Adipocyte (in vitro differentiated cells): ENCODE results near the gene IRF8.
"Not testable (repeated sequence)": the region's sequence is repeated elsewhere in the genome, so short reads cannot be mapped to it uniquely, and the experiment has no call there.

Experiments used
- DNase-seq: peaks from one replicate; pipeline ENCODE4 v3.0.0-alpha.2; 2015; ENCODE audit warnings: low read depth
- H3K27me3 ChIP-seq: replicated peaks from 2 replicates; pipeline ENCODE4 v1.7.0; 2013; ENCODE audit warnings: mild to moderate bottlenecking, low read length, moderate library complexity; ENCODE audit not compliant: control insufficient read depth, insufficient read depth
- H3K36me3 ChIP-seq: 2 replicates; pipeline ENCODE4 v1.7.0; 2013; ENCODE audit warnings: low read length, mild to moderate bottlenecking, moderate library complexity; ENCODE audit not compliant: control insufficient read depth, insufficient read depth, severe bottlenecking
- H3K4me1 ChIP-seq: 2 replicates; pipeline ENCODE4 v1.7.0; 2013; ENCODE audit warnings: mild to moderate bottlenecking, low read length, moderate library complexity; ENCODE audit not compliant: control insufficient read depth, insufficient read depth
- H3K4me3 ChIP-seq: 2 replicates; pipeline ENCODE4 v1.7.0; 2013; ENCODE audit warnings: mild to moderate bottlenecking, low read length, moderate library complexity
- H3K9ac ChIP-seq: 2 replicates; pipeline ENCODE4 v1.7.0; 2013; ENCODE audit warnings: mild to moderate bottlenecking, low read length, moderate library complexity
- H3K9me3 ChIP-seq: 2 replicates; pipeline ENCODE4 v1.7.0; 2013; ENCODE audit warnings: mild to moderate bottlenecking, low read length, moderate library complexity; ENCODE audit not compliant: control insufficient read depth

The IRF8 gene, protein sequence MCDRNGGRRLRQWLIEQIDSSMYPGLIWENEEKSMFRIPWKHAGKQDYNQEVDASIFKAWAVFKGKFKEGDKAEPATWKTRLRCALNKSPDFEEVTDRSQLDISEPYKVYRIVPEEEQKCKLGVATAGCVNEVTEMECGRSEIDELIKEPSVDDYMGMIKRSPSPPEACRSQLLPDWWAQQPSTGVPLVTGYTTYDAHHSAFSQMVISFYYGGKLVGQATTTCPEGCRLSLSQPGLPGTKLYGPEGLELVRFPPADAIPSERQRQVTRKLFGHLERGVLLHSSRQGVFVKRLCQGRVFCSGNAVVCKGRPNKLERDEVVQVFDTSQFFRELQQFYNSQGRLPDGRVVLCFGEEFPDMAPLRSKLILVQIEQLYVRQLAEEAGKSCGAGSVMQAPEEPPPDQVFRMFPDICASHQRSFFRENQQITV

GRCh38 chr16:85898521-85899442 is at the start of gene IRF8:
Gene IRF8 (plus strand): TSS chr16:85899162. CDS start chr16:85903016, 3,854 bp downstream.
- H3K36me3 ChIP-seq = no peaks in the 10 kb centered on the region
- peak within 1 kb of the TSS; percentile 65 for H3K4me3 ChIP-seq
- peaks cover 95% of the 10 kb centered on the region for H3K27me3 ChIP-seq

DNA sequence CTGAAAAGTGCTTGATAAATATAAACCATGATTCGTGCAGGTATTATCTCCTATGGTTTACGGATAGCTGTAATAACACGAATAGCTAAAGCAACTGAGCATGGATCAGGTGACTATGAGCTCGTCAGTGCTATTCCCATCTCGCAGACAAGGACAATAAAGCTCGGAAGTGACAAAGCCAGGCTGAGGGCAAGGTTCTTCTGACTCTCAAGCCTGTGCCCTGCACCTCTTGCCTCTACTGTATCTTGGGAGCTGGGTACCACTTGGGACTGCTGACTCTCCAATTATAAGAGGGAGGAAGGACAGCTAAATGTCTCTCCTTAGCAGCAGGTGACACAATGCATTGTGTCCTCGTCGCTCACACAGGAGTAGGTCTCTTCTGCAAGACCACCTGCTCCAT is 49.6 kb upstream of the IRF8 start:
- Histone ChIP-seq H3K27me3 (peaks cover 56% of the 10 kb centered on the region), H3K4me3 (no peak overlapping the region), H3K4me1 (no peaks in the 10 kb centered on the region), H3K9me3 (no peaks in the 10 kb centered on the region), H3K9ac (no peak overlapping the region), H3K36me3 (no peaks in the 10 kb centered on the region)
- DNase-seq = no peak

More at GRCh38 chr16:85898521-85899442, at the start of gene IRF8:
- H3K9me3 ChIP-seq = no peaks in the 10 kb centered on the region
- H3K9ac ChIP-seq = no peak within 1 kb of the TSS
- DNase-seq = peak; percentile 29
- H3K4me1 ChIP-seq = peaks cover 9% of the 10 kb centered on the region

- Histone ChIP-seq H3K4me1 (no peaks in the 10 kb centered on the region), H3K36me3 (no peaks in the 10 kb centered on the region), H3K9me3 (peaks cover 8% of the 10 kb centered on the region), H3K4me3 (no peak overlapping the region), H3K27me3 (peaks cover 51% of the 10 kb centered on the region), H3K9ac (no peak overlapping the region)
- DNase-seq = no peak
Measured at GRCh38 chr16:85850344-85850880, 48.5 kb upstream of the IRF8 start.

DNA sequence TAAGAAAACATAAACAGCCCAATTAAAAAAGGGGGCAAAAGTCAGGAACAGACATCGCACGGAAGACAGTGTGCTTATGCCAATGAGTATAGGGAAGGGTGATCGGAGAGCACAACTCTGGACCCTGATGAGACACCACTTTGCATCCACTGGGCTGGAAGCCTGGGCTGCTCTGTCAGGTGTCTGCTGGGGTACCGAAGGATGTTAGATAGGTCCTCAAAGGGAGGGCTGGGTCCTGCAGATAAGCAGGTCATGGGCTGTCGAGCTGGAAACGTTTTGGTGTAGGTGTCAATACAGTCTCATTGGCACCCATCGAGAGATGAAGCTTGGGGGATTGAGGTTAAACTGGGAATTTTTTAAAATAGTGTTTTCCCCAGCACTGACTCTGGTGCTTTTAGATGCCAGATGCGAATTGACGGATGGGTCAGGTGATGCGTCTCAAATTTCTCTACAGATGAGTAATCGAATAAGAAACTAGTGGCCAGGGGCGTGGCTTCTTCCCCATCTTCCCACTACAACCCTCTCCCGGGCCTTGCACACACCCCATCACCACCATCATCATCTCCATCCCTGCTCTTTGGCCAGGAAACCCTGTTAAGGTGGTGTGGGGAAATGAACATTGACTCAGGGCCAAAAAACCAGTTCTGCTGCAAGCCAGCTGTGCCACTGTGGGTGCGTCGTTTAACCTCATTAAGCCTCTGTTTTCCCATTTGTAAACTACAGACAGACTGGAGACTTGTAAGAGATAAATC is 47.8 kb upstream of the IRF8 start:
- H3K4me3 ChIP-seq = no peak overlapping the region
- DNase-seq = no peak
- H3K9ac ChIP-seq = no peak overlapping the region
- H3K36me3 ChIP-seq = no peaks in the 10 kb centered on the region
- H3K9me3 ChIP-seq = peaks cover 8% of the 10 kb centered on the region
- peaks cover 52% of the 10 kb centered on the region for H3K27me3 ChIP-seq
- H3K4me1 ChIP-seq = no peaks in the 10 kb centered on the region

GRCh38 chr16:85853547-85854545 is 45.1 kb upstream of the IRF8 start:
- no peak overlapping the region for H3K9ac ChIP-seq
- H3K9me3 ChIP-seq = peaks cover 8% of the 10 kb centered on the region
- no peaks in the 10 kb centered on the region for H3K4me1 ChIP-seq
- no peak overlapping the region for H3K4me3 ChIP-seq
- no peak for DNase-seq
- no peaks in the 10 kb centered on the region for H3K36me3 ChIP-seq
- peaks cover 60% of the 10 kb centered on the region for H3K27me3 ChIP-seq

DNA sequence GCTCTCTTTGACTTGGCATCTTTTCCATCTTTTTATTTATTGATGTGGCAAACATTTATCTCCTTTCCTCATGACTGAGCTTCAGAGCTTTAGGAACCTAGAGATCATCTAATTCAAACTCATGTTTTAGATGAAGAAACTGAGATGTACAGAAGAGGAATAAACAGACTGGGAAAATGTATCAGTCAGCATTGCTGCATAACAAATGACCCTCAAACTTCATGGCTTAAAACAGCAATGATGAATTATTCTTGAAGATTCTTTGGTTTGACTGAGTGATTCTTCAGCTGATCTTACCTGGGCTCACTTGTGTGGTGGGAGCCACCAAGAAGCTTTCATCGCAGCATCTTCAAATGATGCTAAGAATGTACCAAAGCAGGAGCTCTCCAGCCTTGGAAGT is 44.0 kb upstream of the IRF8 start:
- H3K4me3 ChIP-seq = no peak overlapping the region
- peaks cover 8% of the 10 kb centered on the region for H3K9me3 ChIP-seq
- H3K9ac ChIP-seq = no peak overlapping the region
- no peaks in the 10 kb centered on the region for H3K36me3 ChIP-seq
- H3K27me3 ChIP-seq = peaks cover 59% of the 10 kb centered on the region
- DNase-seq = no peak
- no peaks in the 10 kb centered on the region for H3K4me1 ChIP-seq

GRCh38 chr16:85856079-85856478 is 42.9 kb upstream of the IRF8 start:
- no peaks in the 10 kb centered on the region for H3K36me3 ChIP-seq
- peaks cover 8% of the 10 kb centered on the region for H3K9me3 ChIP-seq
- no peak overlapping the region for H3K9ac ChIP-seq
- DNase-seq = no peak
- H3K4me1 ChIP-seq = no peaks in the 10 kb centered on the region
- H3K4me3 ChIP-seq = no peak overlapping the region
- H3K27me3 ChIP-seq = peaks cover 49% of the 10 kb centered on the region

GRCh38 chr16:85856585-85856984 is 42.4 kb upstream of the IRF8 start:
- no peak overlapping the region for H3K4me3 ChIP-seq
- no peak overlapping the region for H3K9ac ChIP-seq
- H3K9me3 ChIP-seq = peaks cover 8% of the 10 kb centered on the region
- no peaks in the 10 kb centered on the region for H3K4me1 ChIP-seq
- no peaks in the 10 kb centered on the region for H3K36me3 ChIP-seq
- H3K27me3 ChIP-seq = peaks cover 45% of the 10 kb centered on the region
- no peak for DNase-seq

- Histone ChIP-seq H3K9ac (no peak overlapping the region), H3K36me3 (no peaks in the 10 kb centered on the region), H3K4me1 (no peaks in the 10 kb centered on the region), H3K27me3 (peaks cover 40% of the 10 kb centered on the region), H3K4me3 (no peak overlapping the region), H3K9me3 (peaks cover 8% of the 10 kb centered on the region)
- no peak for DNase-seq
Measured at GRCh38 chr16:85857406-85857805, 41.6 kb upstream of the IRF8 start.

GRCh38 chr16:85858571-85858970 is 40.4 kb upstream of the IRF8 start:
- H3K4me3 ChIP-seq, H3K4me1 ChIP-seq, H3K36me3 ChIP-seq, H3K9me3 ChIP-seq, DNase-seq, H3K9ac ChIP-seq: not testable (repeated sequence)
- peaks cover 38% of the 10 kb centered on the region for H3K27me3 ChIP-seq
